Erythroblast (primary cell): ENCODE data around the gene SNX4.

Experiments used
- GATA1 ChIP-seq: IDR thresholded peaks from 2 replicates; pipeline ENCODE4 v1.6.1; 2011; ENCODE audit warnings: low read depth, mild to moderate bottlenecking, control low read depth, low read length, moderate library complexity
- POLR2A ChIP-seq: IDR thresholded peaks from 2 replicates; pipeline ENCODE4 v1.6.1; 2011; ENCODE audit warnings: mild to moderate bottlenecking, low read length

DNA sequence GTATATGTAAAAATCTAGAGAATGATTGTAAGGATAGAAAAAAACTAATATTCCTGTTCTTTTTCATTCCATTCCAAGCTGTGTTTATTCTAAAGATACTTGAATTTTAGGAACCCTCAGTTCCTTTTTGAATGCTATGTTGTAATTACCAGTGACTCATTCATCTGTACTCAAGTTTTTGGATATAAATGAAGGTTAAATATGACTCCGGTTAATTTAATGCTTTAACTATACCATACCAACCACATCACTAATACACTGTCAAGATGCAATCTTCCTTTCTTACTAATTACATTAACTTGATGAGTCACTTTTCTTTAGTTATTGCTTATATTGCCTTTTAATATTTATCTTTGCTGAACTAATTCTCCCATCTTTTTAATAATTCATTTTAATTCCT is 76.1 kb downstream of the SNX4 start:
- no peak for TF ChIP-seq POLR2A
- TF ChIP-seq GATA1: no peak
